HG03064 (cell line): ENCODE results near the gene ARL2BP.
A peak's percentile ranks its signal among the peaks of the same experiment; 100 is the strongest.

Experiments
- ATAC-seq: cut with Tn5 transposase; IDR thresholded peaks from one replicate; pipeline ENCODE4 v1.9.1; 2021; ENCODE audit warnings: low read depth; ENCODE audit not compliant: unreplicated experiment

ARL2BP gene

DNA sequence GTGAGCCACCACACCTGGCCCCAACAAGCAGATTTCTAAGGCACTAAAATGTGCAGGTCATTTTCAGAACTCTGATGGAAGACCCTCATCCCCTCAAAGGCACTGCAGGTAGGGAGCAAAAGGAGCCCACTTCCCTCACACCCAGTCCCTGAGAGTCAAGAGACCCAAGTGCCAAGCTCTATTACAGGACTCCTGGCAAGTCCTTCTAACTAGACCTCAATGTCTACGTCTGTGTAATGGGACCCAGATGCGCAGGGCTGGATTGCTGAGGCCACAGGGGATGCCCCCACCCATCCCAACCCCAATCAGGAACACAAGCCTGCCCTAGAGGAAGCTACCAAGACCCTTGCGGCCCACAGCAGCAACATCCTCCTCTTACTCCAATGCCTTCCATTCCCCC, 36.7 kb downstream of the ARL2BP start:
- no peak for ATAC-seq

DNA sequence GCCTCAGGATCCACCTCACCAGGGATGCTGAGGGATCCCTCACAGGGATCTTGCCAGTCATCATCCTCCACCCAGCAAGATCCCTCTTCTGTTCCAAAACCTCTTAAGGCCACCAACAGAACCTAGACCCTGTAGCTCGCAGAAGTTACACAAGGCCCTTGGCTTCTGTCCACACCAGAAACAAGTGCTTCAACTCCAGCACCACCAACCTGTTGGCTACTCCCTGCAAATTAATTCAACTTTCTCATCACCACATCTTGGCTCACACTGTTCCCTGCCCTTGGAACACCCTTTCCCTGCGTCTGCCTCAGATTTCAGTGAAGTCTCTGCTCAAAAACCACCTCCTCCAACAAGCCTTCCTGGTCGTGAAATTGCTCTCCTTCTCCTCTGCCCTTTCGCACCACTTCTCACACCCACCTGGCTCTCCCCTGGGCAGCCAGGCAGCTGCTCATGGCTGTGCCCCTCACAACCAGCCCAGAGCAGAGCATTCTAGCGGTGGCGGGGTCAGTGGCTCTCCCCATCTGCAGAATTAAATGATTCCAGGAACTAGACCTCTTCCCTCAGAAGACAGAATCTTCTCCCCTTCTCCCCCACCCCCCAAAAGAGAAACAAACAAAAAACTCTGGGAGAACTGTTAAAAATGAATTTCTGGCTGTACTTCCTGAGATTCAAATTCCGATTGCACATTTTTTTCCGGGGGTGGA, 37.6 kb downstream of the ARL2BP start:
- no peak for ATAC-seq

DNA sequence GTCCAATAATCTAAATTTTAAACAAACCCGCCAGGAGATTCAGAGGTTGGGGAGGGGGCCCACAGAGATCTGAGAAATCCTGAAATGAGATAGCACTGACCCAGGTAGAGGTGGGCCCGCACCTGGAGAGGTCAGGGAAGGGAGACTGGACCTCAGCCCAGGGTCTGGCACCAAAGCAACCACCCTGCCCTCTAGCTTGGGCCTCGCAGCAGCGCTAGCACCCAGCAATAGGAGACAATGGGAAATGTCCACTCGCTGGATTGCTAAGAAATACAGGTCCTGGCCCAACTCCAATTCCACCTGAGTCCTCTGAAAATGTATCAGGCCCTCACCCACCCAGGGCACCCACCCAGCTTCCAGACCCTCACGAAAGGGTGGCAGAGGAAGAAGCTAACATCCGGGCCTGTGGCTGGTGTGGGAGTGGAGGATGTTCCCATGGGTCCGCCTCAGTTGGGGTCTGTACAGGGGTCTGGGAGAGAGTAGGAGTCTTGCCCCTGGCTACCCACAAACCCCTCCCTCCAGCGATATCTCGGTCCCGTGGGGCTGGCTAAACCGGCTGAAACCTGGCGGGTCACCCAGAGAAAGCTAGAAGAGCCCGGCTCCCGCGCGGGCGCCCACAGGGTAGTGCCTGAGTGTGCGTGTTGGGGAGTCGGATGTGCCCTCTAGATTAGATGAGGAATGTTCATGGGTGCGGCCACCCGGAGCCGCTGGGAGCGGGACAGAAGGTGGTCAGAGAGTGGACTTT, 38.3 kb downstream of the ARL2BP start:
- no peak for ATAC-seq

DNA sequence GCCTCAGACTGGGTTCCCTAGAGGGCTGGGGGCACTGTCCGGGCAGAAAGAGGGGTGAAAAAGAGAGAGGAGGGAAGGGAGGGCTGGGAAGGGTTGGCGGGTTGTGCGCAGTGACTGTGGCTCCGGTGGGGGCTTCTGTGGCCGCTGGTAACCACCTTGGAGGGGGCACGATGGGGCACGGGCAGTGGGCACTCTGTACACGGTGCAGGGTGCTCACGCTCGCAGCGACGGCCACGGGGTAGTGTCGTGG, 38.8 kb downstream of the ARL2BP start:
- no peak for ATAC-seq

DNA sequence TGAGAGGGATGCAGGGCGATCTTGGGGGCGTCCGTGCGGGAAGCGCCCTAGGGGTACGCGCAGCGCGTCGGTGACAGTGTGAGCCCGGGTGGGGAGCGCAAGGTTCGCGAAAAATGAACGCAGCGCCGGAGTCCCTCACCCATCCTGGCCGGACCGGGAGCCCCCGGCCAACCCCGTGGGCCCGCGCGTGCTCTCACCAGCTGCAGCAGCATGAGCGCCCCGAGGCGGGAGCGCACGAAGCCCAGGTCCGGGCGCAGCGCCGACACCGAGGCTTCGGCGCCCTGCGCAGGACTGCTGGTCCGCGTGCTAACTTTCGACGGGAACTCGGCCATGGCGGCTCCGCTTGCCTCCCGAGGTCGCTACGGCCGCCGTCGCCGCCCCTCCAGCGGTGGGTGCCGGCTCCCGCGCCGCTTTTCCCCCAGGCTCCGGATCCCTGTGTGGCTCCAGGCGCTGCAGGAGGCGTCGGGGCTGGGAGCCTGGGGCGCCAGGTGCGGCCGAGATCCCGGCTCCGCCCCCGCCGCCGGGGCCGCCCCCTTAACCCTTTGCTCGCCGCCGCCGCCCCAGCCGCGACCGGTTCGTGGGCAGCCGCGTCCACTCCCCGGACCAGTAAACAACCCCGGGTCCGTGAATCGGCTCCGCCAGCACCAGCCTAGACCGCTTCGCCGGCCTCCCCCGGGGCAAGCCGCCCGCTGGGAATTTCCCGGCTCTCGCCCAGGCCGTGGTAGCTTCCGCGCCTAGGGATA, 39.3 kb downstream of the ARL2BP start, which contains the start of gene PLLP:
Gene PLLP (minus strand): TSS at position 464 of the 743 bp plus-strand sequence. CDS start 132 bp downstream, at position 332.
- ATAC-seq, result no peak

DNA sequence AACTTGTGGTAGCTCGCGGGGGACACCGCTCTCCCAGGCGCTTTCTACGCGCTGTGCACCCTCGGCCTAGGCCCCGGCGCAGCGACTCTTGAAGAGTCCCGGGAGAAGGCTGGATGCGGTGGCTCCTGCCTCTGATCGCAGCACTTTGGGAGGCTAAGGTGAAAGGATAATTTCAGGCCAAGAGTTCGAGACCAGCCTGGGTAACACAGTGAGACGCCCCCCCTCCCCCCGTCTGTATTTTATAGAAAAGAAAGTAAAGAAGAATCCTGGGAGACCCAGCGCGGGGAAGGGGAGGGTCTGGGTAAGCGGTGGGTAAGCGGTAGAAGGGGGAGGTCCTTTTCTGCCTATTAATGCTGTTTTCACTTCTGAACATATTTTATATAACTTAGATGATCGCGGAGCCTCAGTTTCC, 39.9 kb downstream of the ARL2BP start:
- ATAC-seq, result no peak

DNA sequence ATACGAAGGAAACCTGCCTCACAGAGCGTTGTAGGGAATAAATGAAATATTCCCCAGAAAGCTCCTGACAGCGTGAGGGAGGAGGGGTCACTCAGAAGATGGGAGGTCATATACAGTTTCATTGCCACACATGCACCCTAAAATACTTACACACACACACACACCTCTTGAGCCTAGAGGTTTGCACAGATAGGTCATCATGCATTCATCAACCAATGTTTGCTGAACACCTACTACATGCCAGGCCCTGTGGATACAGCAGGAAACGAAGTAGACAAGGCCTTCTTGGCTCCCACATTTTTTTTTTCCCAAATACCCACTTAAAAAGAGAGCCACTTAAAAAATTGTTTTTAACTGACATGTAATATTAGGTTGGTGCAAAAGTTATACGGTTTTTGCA, 40.3 kb downstream of the ARL2BP start:
- ATAC-seq, result no peak

DNA sequence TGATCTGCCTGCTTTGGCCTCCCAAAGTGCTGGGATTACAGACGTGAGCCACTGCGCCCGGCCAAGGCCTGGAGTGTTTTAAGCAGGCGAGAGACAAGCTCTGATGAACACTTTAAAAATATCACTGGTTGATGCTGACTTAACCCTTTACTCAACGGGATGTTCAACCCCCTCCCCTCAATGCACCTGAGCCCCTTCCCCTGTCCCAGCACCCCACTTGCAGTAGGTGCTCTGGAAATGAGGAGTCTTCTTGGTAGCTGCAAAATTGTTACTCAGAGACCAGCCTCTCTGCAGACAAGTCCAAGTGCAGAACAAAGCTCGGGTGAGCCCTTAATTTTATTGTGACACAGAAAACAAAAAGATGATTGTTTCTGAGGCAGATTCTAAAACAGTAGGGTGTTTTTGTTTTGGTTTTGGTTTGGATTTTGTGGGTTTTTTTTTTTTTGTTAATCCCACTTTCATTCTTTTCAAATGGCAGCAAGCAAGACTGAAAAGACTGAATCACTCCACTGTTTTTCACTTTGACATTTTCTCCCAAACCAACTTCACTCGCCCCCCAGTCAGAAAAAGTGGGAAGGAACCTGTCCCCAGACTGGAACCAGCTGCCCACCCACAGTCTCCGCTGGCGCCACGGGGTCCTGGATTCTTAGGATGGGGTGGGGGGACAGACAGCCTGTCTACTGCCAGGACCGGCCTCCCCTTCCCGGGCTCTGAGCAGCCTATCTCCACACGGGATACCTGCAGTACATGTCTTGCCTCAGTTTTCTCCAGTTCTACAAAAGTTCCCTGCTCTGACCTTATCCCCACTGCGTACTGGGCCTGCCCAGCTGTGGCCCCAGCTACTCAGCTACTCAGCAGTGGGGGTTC, 44.6 kb downstream of the ARL2BP start:
- ATAC-seq, result no peak

DNA sequence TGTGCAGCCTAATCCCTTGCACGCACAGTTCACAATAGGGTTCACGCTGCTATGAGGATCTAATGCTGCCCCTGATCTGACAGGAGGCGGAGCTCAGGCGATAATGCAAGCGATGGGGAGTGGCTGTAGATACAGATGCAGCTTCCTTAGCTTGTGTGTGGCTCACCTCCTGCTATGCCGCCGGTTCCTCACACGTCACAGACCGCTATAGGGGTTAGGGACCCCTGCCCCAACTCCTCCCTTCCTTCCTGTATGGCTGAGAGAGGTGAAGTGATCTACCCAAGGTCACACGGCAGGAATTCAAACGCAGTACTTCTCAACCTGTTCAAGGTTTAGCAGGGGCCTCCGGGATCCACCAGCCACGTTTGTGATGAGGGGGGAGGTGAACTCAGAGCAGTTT, 52.8 kb downstream of the ARL2BP start:
- ATAC-seq, result no peak

DNA sequence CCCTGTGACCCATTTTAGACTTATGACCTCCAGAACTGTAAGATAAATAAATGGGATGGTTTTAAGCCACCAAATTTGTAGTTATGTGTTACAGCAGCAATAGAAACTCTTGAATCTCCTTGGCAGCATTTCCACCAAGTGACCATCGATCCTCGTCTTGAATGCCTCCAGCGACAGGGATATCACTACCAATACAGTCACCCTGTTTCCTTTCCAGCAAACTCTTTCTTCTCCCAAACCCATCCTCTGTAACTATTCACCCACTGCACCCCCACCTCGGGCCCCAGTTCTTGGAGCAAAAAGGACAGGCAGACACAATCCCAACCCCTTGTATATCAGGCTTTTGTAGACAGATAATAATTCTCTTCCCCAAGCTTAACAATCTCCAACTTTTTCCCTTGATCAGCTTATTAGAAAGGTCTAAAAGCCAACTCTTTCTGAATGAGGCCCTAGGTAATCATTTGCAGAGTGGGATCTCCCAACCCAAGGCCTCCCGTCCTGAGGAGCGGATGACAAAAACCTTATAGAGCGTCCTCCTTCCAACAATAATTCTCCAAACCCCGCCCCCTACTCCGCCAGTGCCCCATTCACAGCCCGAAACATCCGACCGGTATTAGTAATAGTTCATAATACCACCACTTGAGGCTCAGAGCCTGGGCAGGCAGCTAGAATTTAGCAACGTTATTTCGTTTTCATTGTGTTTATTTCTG, 54.1 kb downstream of the ARL2BP start:
- ATAC-seq, result peak; percentile 30

DNA sequence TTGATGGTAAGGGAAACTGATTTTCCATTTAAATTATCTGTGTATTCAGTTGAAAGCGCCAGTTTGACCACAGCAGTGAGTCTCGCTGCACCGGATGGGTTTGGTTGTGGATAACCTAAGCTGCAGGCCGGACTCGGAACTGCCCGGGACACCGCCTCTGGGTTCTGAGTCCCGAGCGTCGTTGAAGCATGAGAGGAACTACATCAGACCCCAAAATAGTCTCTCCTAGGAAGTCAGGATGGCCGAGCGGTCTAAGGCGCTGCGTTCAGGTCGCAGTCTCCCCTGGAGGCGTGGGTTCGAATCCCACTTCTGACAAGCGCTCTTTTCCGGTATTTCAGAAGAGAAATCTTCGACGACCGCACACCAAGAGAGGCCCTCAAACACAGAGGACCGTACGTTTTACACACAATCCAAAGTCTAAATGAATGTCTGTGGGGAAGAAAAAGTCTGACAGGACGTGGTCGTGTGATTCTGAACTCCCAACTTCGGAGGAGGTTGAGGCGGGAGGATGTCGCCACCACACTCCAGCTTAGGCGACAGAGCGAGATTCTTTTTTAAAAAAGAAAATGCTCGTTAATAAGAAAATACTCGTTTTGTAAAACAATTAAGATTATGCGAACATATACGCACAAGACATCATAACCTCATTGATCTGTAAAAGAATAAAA, 54.8 kb downstream of the ARL2BP start:
- ATAC-seq, result peak; percentile 58

DNA sequence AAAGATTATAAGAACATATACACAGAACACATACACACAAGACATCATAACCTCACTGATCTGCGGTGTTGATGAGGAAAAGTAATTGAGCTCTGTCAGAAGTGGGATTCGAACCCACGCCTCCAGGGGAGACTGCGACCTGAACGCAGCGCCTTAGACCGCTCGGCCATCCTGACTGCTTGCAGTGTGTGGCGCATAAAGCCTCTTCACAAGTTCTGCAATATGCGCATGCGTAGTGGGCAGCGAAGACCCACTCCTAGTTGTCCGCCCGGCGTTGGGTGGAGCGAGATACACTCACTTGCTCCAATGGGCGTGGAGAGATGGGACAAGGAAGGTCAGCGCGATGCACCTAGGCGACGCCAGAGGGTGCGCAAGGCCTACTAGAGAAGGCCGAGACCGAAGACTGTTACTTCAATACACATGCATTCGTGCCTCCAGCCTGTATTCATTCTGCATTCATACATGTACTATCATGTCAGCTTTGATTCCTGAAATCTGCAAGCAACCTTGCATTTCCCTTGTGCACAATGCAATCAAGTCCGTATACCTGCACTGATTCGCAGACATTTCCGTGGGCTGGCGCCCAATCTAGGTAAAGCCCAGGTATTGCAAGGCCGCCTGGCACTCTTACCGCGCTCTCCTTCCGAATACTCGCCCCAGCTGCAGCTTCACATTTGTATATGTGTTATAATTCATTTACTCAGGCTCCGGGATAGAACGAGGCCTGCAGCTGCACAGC, 55.5 kb downstream of the ARL2BP start:
- peak; percentile 73 for ATAC-seq

DNA sequence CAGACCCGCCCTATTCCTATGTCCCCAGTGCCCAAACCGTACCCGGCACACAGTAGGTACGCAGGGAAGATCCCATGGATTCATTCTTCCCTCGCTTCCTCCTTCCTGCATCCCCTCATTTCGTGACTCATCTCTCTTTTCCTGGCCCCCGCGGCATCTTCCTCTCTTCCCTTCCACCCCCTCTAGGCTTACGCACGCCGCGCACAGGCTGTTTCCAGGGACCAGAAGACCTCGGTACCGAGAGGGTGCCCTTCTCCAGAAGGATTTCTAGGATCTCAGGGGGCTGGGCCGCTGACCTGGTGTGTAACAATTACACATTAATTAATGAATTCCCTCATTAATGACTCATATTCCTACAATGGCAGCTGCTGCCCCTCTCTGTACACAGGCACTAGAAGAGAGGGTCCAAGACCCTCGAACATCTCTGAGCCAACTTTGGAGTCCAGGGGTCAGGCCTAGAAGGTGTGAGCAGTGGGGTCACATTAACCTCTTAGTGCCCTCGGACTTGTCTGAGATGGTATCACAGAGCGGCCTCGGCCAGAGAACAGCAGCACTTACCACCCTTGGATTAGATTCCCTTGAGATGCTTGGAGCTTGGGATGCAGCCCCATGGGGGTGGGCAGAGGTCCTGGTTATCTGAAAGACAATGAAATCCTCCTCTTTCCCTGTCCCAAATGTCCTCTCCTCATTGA, 56.2 kb downstream of the ARL2BP start:
- ATAC-seq, result no peak
